Astrocyte of the cerebellum (primary cell): ENCODE measurements around the gene RNU6-7.

Experiments used
- DNase-seq: peaks from one replicate; pipeline ENCODE4 v3.0.0-alpha.2; 2011; ENCODE audit warnings: low read depth
- H3K4me3 ChIP-seq: 2 replicates; pipeline ENCODE4 v1.5.1; 2011; ENCODE audit warnings: mild to moderate bottlenecking, low read depth, low read length, moderate library complexity
- CTCF ChIP-seq: IDR thresholded peaks from 2 replicates; pipeline ENCODE4 v1.5.1; 2012; ENCODE audit warnings: low read length, low read depth, moderate library complexity, mild to moderate bottlenecking; ENCODE audit errors: missing control alignments
- in situ Hi-C: cut with HindIII; loops from 2 replicates; pipeline ENCODE4 v1.10.0; 2017; ENCODE audit warnings: low sequenced_read_pairs

Gene RNU6-7

GRCh38 chr14:32193532-32193931 lies 8.3 kb upstream of the RNU6-7 start:
- in situ Hi-C loops = no loop called here
- H3K4me3 ChIP-seq = no peak overlapping the region
- DNase-seq = no peak
- no peak for TF ChIP-seq CTCF

GRCh38 chr14:32195636-32196035 lies 6.2 kb upstream of the RNU6-7 start:
- in situ Hi-C loops = no loop called here
- DNase-seq = no peak
- H3K4me3 ChIP-seq = no peak overlapping the region
- TF ChIP-seq CTCF = no peak

- DNase-seq = no peak
- in situ Hi-C loops = no loop called here
- TF ChIP-seq CTCF = no peak
- no peak overlapping the region for H3K4me3 ChIP-seq
These were observed 3.9 kb upstream of the RNU6-7 start for GRCh38 chr14:32197919-32198318.

GRCh38 chr14:32200368-32201192 lies 1.3 kb upstream of the RNU6-7 start:
- TF ChIP-seq CTCF = no peak

GRCh38 chr14:32201193-32201815 lies 541 bp upstream of the RNU6-7 start:
- DNase-seq = peak; percentile 5
- in situ Hi-C loops = no loop called here
- peak overlapping the region; percentile 64 for H3K4me3 ChIP-seq
- no peak for TF ChIP-seq CTCF

More at GRCh38 chr14:32200368-32201192, 1.3 kb upstream of the RNU6-7 start:
- peak overlapping the region; percentile 64 for H3K4me3 ChIP-seq
- in situ Hi-C loops = no loop called here
- DNase-seq = no peak

- peak; percentile 2 for DNase-seq
- no peak for TF ChIP-seq CTCF
- peak overlapping the region; percentile 64 for H3K4me3 ChIP-seq
- in situ Hi-C loops = no loop called here
These were observed 699 bp downstream of the RNU6-7 start for GRCh38 chr14:32202491-32202997.
